C4-2B (cell line): Measurements from ENCODE around the gene GALNT16.

Experiments used
- CTCF ChIP-seq: fragments of 450-650 bp; conservative IDR thresholded peaks from 2 replicates; pipeline ENCODE4 v1.5.1; 2017; ENCODE audit warnings: mild to moderate bottlenecking
- ZFX ChIP-seq: fragments of 450-650 bp; IDR thresholded peaks from 2 replicates; pipeline ENCODE4 v1.6.1; 2017

- TF ChIP-seq CTCF (no peak), ZFX (no peak)
These were observed 104.0 kb downstream of the GALNT16 start for GRCh38 chr14:69363964-69364363.
